WTC11 (cell line): ENCODE measurements around the gene SH3BP2. TPM values are rescaled to one million over a fixed set of nuclear protein-coding genes. Genes with fewer than 3 reads are reported as not detected.

Source experiments
- ATAC-seq: fragments of 200-7000 bp; cut with Tn5 transposase; 2 replicates; pipeline ENCODE4 v1.10.0; 2021; ENCODE audit warnings: mild to moderate bottlenecking, moderate library complexity
- CTCF ChIA-PET: fragments of 300-600 bp; sonication (Branson Sonifier 250); formaldehyde crosslinking; loops from one replicate; lab custom pipeline; 2021; ENCODE audit warnings: antibody characterized with exemption; lab: Charles Lee
- POLR2A ChIA-PET: fragments of 350-600 bp; sonication (Branson Sonifier 250); formaldehyde crosslinking; loops from one replicate; lab custom pipeline; 2021; ENCODE audit warnings: antibody characterized with exemption; lab: Charles Lee
- DNase-seq: peaks from one replicate; pipeline ENCODE4 v3.0.0; 2021; ENCODE audit warnings: low spot score
- H3K27ac Mint-ChIP-seq: 2 replicates; pipeline ENCODE4 v1.8.0; 2021; ENCODE audit warnings: mixed read lengths
- H3K27me3 Mint-ChIP-seq: 2 replicates; pipeline ENCODE4 v1.8.0; 2021; ENCODE audit warnings: low read depth, mild to moderate bottlenecking, moderate library complexity, mixed read lengths
- H3K36me3 Mint-ChIP-seq: 2 replicates; pipeline ENCODE4 v1.8.0; 2021; ENCODE audit warnings: mixed read lengths
- H3K4me1 Mint-ChIP-seq: 2 replicates; pipeline ENCODE4 v1.8.0; 2022; ENCODE audit warnings: mixed read lengths
- H3K4me3 Mint-ChIP-seq: 2 replicates; pipeline ENCODE4 v1.8.0; 2021; ENCODE audit warnings: mild to moderate bottlenecking, moderate library complexity, mixed read lengths
- H3K9me3 Mint-ChIP-seq: 2 replicates; pipeline ENCODE4 v1.8.0; 2021; ENCODE audit warnings: mixed read lengths
- ATF1 ChIP-seq: sonication (generic); formaldehyde crosslinking; IDR thresholded peaks from 2 replicates; pipeline ENCODE4 v1.8.1; 2023; ENCODE audit warnings: mild to moderate bottlenecking, moderate library complexity, missing genetic modification reagents
- CBFB ChIP-seq: sonication (generic); formaldehyde crosslinking; IDR thresholded peaks from 2 replicates; pipeline ENCODE4 v1.8.1; 2022; ENCODE audit warnings: mild to moderate bottlenecking, low read depth, missing genetic modification reagents
- CREM ChIP-seq: sonication (generic); formaldehyde crosslinking; IDR thresholded peaks from 2 replicates; pipeline ENCODE4 v1.8.1; 2022; ENCODE audit warnings: mild to moderate bottlenecking, missing genetic modification reagents, moderate library complexity
- FOXJ3 ChIP-seq: sonication (generic); formaldehyde crosslinking; IDR thresholded peaks from 2 replicates; pipeline ENCODE4 v1.9.0; 2021; ENCODE audit warnings: missing genetic modification reagents, mild to moderate bottlenecking, borderline replicate concordance
- GRHL2 ChIP-seq: fragments of 250-450 bp; sonication (Bioruptor Pico); IDR thresholded peaks from 2 replicates; pipeline ENCODE4 v1.8.0; 2022; ENCODE audit warnings: mild to moderate bottlenecking, moderate library complexity; ENCODE audit not compliant: insufficient replicate concordance, severe bottlenecking
- HMGA2 ChIP-seq: fragments of 250-450 bp; sonication (Bioruptor Pico); IDR thresholded peaks from 2 replicates; pipeline ENCODE4 v1.4.0; 2021; ENCODE audit warnings: mild to moderate bottlenecking, moderate library complexity
- JUN ChIP-seq: sonication (generic); formaldehyde crosslinking; IDR thresholded peaks from 2 replicates; pipeline ENCODE4 v1.8.0; 2023; ENCODE audit warnings: mild to moderate bottlenecking, missing genetic modification reagents
- MYBL2 ChIP-seq: sonication (generic); formaldehyde crosslinking; IDR thresholded peaks from 2 replicates; pipeline ENCODE4 v1.8.1; 2023; ENCODE audit warnings: mild to moderate bottlenecking, moderate library complexity, missing genetic modification reagents
- NFATC4 ChIP-seq: fragments of 250-450 bp; sonication (Bioruptor Pico); IDR thresholded peaks from 2 replicates; pipeline ENCODE4 v1.9.0; 2021; ENCODE audit warnings: mild to moderate bottlenecking
- PRRX2 ChIP-seq: fragments of 250-450 bp; sonication (Bioruptor Pico); IDR thresholded peaks from 2 replicates; pipeline ENCODE4 v1.8.0; 2021; ENCODE audit warnings: mild to moderate bottlenecking
- SMAD3 ChIP-seq: sonication (generic); formaldehyde crosslinking; IDR thresholded peaks from 2 replicates; pipeline ENCODE4 v1.8.0; 2022; ENCODE audit warnings: missing genetic modification reagents, mild to moderate bottlenecking, borderline replicate concordance
- SMAD4 ChIP-seq: sonication (generic); formaldehyde crosslinking; IDR thresholded peaks from 2 replicates; pipeline ENCODE4 v1.8.0; 2022; ENCODE audit warnings: mild to moderate bottlenecking, missing genetic modification reagents
- SP1 ChIP-seq: sonication (generic); formaldehyde crosslinking; conservative IDR thresholded peaks from 2 replicates; pipeline ENCODE4 v1.8.1; 2022; ENCODE audit warnings: missing genetic modification reagents
- ZBTB21 ChIP-seq: sonication (generic); formaldehyde crosslinking; IDR thresholded peaks from 2 replicates; pipeline ENCODE4 v1.8.1; 2023; ENCODE audit warnings: mild to moderate bottlenecking, missing genetic modification reagents, borderline replicate concordance
- ZNF423 ChIP-seq: fragments of 250-450 bp; sonication (Bioruptor Pico); IDR thresholded peaks from 2 replicates; pipeline ENCODE4 v2.1.2; 2022; ENCODE audit warnings: mild to moderate bottlenecking, moderate library complexity
- ZNF425 ChIP-seq: fragments of 250-450 bp; sonication (Bioruptor Pico); conservative IDR thresholded peaks from 2 replicates; pipeline ENCODE4 v1.9.0; 2021; ENCODE audit warnings: mild to moderate bottlenecking
- ZNF512 ChIP-seq: sonication (generic); formaldehyde crosslinking; IDR thresholded peaks from 2 replicates; pipeline ENCODE4 v1.8.1; 2022; ENCODE audit warnings: missing genetic modification reagents, borderline replicate concordance
- total RNA-seq: library from RNA; stranded (reverse); gene quantifications from 3 replicates; pipeline ENCODE4 v1.2.3, GENCODE V29; 2021
- TF ChIP-seq, protein P1 (sequence below): sonication (generic); formaldehyde crosslinking; IDR thresholded peaks from 2 replicates; pipeline ENCODE4 v1.8.0; 2023; ENCODE audit warnings: missing genetic modification reagents, mild to moderate bottlenecking, borderline replicate concordance

SH3BP2 gene
- total RNA-seq, 1 experiment from 2014 or later = 49.1 TPM

- no peak for TF ChIP-seq MYBL2
- no peak for TF ChIP-seq CREM (CRISPR knock-in tag)
- TF ChIP-seq, protein P1, sequence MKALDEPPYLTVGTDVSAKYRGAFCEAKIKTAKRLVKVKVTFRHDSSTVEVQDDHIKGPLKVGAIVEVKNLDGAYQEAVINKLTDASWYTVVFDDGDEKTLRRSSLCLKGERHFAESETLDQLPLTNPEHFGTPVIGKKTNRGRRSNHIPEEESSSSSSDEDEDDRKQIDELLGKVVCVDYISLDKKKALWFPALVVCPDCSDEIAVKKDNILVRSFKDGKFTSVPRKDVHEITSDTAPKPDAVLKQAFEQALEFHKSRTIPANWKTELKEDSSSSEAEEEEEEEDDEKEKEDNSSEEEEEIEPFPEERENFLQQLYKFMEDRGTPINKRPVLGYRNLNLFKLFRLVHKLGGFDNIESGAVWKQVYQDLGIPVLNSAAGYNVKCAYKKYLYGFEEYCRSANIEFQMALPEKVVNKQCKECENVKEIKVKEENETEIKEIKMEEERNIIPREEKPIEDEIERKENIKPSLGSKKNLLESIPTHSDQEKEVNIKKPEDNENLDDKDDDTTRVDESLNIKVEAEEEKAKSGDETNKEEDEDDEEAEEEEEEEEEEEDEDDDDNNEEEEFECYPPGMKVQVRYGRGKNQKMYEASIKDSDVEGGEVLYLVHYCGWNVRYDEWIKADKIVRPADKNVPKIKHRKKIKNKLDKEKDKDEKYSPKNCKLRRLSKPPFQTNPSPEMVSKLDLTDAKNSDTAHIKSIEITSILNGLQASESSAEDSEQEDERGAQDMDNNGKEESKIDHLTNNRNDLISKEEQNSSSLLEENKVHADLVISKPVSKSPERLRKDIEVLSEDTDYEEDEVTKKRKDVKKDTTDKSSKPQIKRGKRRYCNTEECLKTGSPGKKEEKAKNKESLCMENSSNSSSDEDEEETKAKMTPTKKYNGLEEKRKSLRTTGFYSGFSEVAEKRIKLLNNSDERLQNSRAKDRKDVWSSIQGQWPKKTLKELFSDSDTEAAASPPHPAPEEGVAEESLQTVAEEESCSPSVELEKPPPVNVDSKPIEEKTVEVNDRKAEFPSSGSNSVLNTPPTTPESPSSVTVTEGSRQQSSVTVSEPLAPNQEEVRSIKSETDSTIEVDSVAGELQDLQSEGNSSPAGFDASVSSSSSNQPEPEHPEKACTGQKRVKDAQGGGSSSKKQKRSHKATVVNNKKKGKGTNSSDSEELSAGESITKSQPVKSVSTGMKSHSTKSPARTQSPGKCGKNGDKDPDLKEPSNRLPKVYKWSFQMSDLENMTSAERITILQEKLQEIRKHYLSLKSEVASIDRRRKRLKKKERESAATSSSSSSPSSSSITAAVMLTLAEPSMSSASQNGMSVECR (CRISPR knock-in tag) = no peak
- no peak for TF ChIP-seq SP1 (CRISPR knock-in tag)
- no peak for TF ChIP-seq ZBTB21 (CRISPR knock-in tag)
- TF ChIP-seq CBFB (CRISPR knock-in tag) = no peak
- no peak for TF ChIP-seq FOXJ3
- TF ChIP-seq NFATC4 = no peak
- TF ChIP-seq ZNF423 (CRISPR knock-in tag) = no peak
- TF ChIP-seq HMGA2 (CRISPR knock-in tag) = no peak
- no peak for TF ChIP-seq JUN (CRISPR knock-in tag)
- TF ChIP-seq GRHL2 = no peak
- no peak for TF ChIP-seq ZNF512
- TF ChIP-seq SMAD4 = no peak
- no peak for TF ChIP-seq SMAD3 (CRISPR knock-in tag)
- no peak for TF ChIP-seq ATF1 (CRISPR knock-in tag)
- TF ChIP-seq PRRX2 (CRISPR knock-in tag) = no peak
- no peak for TF ChIP-seq ZNF425 (CRISPR knock-in tag)
- TF ChIP-seq, all 79 proteins: peak for 0
- no peaks in the 10 kb centered on the region for H3K36me3 Mint-ChIP-seq
- ATAC-seq = no peak
- ChIA-PET POLR2A (interaction anchor here (0.6 kb wide), 1 partner anchor 13 kb away, joined by 3 read pairs; no protein-coding TSS in a partner anchor), CTCF (no interaction called here)
- H3K4me3 Mint-ChIP-seq = no peak overlapping the region
- no peak for DNase-seq
- no peaks in the 10 kb centered on the region for H3K9me3 Mint-ChIP-seq
- H3K27ac Mint-ChIP-seq = no peak overlapping the region
- H3K27me3 Mint-ChIP-seq = peaks cover 14% of the 10 kb centered on the region
- peaks cover 21% of the 10 kb centered on the region for H3K4me1 Mint-ChIP-seq
Measured at GRCh38 chr4:2796849-2797544, 4.1 kb downstream of the SH3BP2 start.
